ENCODE measurements around the gene RAB3GAP2.
"Not testable (repeated sequence)": the region's sequence is repeated elsewhere in the genome, so short reads cannot be mapped to it uniquely, and the experiment has no call there.

The RAB3GAP2 gene

DNA sequence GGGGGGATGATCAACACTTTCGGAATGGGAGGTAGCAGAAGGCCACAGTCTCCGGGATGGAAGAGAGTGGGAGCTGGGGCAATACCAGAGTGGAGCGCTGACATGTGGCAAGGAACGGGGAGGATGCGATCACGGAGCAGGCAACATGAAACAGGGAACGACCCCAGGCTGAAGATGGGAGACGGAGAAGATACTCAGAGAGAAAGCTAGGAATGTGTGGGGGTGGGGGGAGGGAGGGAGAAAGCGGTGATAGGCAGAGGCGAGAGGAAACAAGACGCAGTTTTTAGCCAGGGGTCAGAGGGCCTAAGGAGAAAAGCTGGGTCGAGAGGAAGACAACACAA is 577 bp downstream of the RAB3GAP2 start:
- no peak for TF ChIP-seq ZNF274 (IDR thresholded peaks at IDR 0.05; ENCODE audit: low read depth, low read length)
- no peak for TF ChIP-seq SUZ12 (IDR thresholded peaks at IDR 0.05; ENCODE audit: extremely low read depth, insufficient read depth, insufficient read length)
- no peak for TF ChIP-seq YY1 (IDR thresholded peaks at IDR 0.05; ENCODE audit: insufficient read depth, insufficient read length)
- peak overlapping the region; percentile 92 for H3K4me3 ChIP-seq (ENCODE audit: insufficient read length, low read depth)
- H3K27me3 ChIP-seq (ENCODE audit: insufficient read depth, insufficient read length): no peaks in the 10 kb centered on the region
- DNase-seq (ENCODE audit: low read depth, low spot score): peak; percentile 23
- H3K9me3 ChIP-seq (ENCODE audit: insufficient read depth, low read length): no peaks in the 10 kb centered on the region
- H3K4me1 ChIP-seq (ENCODE audit: insufficient read depth, insufficient read length): no peaks in the 10 kb centered on the region
- peaks cover 38% of the 10 kb centered on the region for H3K36me3 ChIP-seq (ENCODE audit: insufficient read depth, insufficient read length, low read length)
- peak overlapping the region; percentile 93 for H3K9ac ChIP-seq (ENCODE audit: insufficient read length, low read depth)

DNA sequence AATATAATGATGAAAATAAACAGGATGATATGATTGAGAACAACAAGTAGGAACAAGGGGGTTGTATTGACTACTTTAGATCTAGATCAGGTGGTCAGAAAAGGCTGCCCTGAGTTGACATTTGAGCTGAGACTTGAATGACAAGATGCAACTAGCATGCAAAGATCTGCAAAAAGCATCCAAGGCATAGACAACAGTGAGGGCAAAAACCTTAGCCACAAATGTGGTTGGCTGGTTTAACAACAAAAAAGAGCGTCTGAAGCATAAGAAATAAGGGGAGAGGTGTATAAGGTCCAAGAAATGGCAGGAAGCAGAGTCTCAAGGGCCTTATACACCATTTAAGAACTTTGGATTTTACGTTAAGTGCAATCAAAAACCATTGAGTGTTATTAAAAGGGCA is 3.2 kb downstream of the RAB3GAP2 start:
- no peak for DNase-seq (ENCODE audit: low read depth, low spot score)
- H3K4me3 ChIP-seq (ENCODE audit: insufficient read length, low read depth): no peak overlapping the region
- peaks cover 54% of the 10 kb centered on the region for H3K36me3 ChIP-seq (ENCODE audit: insufficient read depth, insufficient read length, low read length)
- TF ChIP-seq YY1 (IDR thresholded peaks at IDR 0.05; ENCODE audit: insufficient read depth, insufficient read length): no peak
- TF ChIP-seq ZNF274 (IDR thresholded peaks at IDR 0.05; ENCODE audit: low read depth, low read length): no peak
- no peak for TF ChIP-seq SUZ12 (IDR thresholded peaks at IDR 0.05; ENCODE audit: extremely low read depth, insufficient read depth, insufficient read length)
- no peaks in the 10 kb centered on the region for H3K9me3 ChIP-seq (ENCODE audit: insufficient read depth, low read length)
- H3K4me1 ChIP-seq (ENCODE audit: insufficient read depth, insufficient read length): no peaks in the 10 kb centered on the region
- H3K9ac ChIP-seq (ENCODE audit: insufficient read length, low read depth): no peak overlapping the region
- no peaks in the 10 kb centered on the region for H3K27me3 ChIP-seq (ENCODE audit: insufficient read depth, insufficient read length)

- H3K4me3 ChIP-seq (ENCODE audit: insufficient read length, low read depth): no peak overlapping the region
- H3K9ac ChIP-seq (ENCODE audit: insufficient read length, low read depth): no peak overlapping the region
- DNase-seq (ENCODE audit: low read depth, low spot score): no peak
- TF ChIP-seq YY1 (IDR thresholded peaks at IDR 0.05; ENCODE audit: insufficient read depth, insufficient read length) (no peak), ZNF274 (IDR thresholded peaks at IDR 0.05; ENCODE audit: low read depth, low read length) (no peak), SUZ12 (IDR thresholded peaks at IDR 0.05; ENCODE audit: extremely low read depth, insufficient read depth, insufficient read length) (no peak)
- H3K4me1 ChIP-seq (ENCODE audit: insufficient read depth, insufficient read length): no peaks in the 10 kb centered on the region
- H3K27me3 ChIP-seq (ENCODE audit: insufficient read depth, insufficient read length): no peaks in the 10 kb centered on the region
- peaks cover 62% of the 10 kb centered on the region for H3K36me3 ChIP-seq (ENCODE audit: insufficient read depth, insufficient read length, low read length)
- H3K9me3 ChIP-seq (ENCODE audit: insufficient read depth, low read length): peaks cover 7% of the 10 kb centered on the region; the same call in 1 of the 2 replicates
Observed at GRCh38 chr1:220267630-220268029, 4.6 kb downstream of the RAB3GAP2 start.

DNA sequence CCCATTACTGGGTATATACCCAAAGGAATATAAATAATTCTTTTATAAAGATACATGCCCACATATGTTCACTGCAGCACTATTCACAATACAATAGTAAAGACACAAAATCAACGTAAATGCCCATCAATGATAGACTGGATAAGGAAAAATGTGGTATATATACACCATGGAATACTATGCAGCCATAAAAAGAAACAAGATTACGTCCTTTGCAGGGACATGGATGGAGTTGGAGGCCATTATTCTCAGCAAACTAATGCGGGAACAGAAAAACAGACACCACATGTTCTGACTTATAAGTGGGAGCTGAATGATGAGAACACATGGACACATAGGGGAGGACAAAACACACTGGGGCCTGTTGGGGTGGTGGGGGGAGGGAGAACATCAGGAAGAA is 12.0 kb downstream of the RAB3GAP2 start:
- not testable (repeated sequence) for H3K27me3 ChIP-seq (ENCODE audit: insufficient read depth, insufficient read length); H3K9ac ChIP-seq (ENCODE audit: insufficient read length, low read depth); DNase-seq (ENCODE audit: low read depth, low spot score); H3K4me3 ChIP-seq (ENCODE audit: insufficient read length, low read depth); H3K4me1 ChIP-seq (ENCODE audit: insufficient read depth, insufficient read length)
- H3K36me3 ChIP-seq (ENCODE audit: insufficient read depth, insufficient read length, low read length): peaks cover 17% of the 10 kb centered on the region
- H3K9me3 ChIP-seq (ENCODE audit: insufficient read depth, low read length): peaks cover 19% of the 10 kb centered on the region

GRCh38 chr1:220259756-220260155 is 12.5 kb downstream of the RAB3GAP2 start:
- H3K9ac ChIP-seq (ENCODE audit: insufficient read length, low read depth); H3K4me3 ChIP-seq (ENCODE audit: insufficient read length, low read depth); DNase-seq (ENCODE audit: low read depth, low spot score); H3K4me1 ChIP-seq (ENCODE audit: insufficient read depth, insufficient read length); H3K27me3 ChIP-seq (ENCODE audit: insufficient read depth, insufficient read length): not testable (repeated sequence)
- Histone ChIP-seq H3K9me3 (ENCODE audit: insufficient read depth, low read length) (peaks cover 19% of the 10 kb centered on the region), H3K36me3 (ENCODE audit: insufficient read depth, insufficient read length, low read length) (peaks cover 17% of the 10 kb centered on the region)

GRCh38 chr1:220256194-220256593 is 16.1 kb downstream of the RAB3GAP2 start:
- H3K36me3 ChIP-seq (ENCODE audit: insufficient read depth, insufficient read length, low read length): peaks cover 26% of the 10 kb centered on the region
- not testable (repeated sequence) for H3K27me3 ChIP-seq (ENCODE audit: insufficient read depth, insufficient read length); H3K4me3 ChIP-seq (ENCODE audit: insufficient read length, low read depth); DNase-seq (ENCODE audit: low read depth, low spot score); H3K9ac ChIP-seq (ENCODE audit: insufficient read length, low read depth); H3K4me1 ChIP-seq (ENCODE audit: insufficient read depth, insufficient read length)
- H3K9me3 ChIP-seq (ENCODE audit: insufficient read depth, low read length): peaks cover 32% of the 10 kb centered on the region

GRCh38 chr1:220255204-220255603 is 17.0 kb downstream of the RAB3GAP2 start:
- TF ChIP-seq ZNF274 (IDR thresholded peaks at IDR 0.05; ENCODE audit: low read depth, low read length) (no peak), YY1 (IDR thresholded peaks at IDR 0.05; ENCODE audit: insufficient read depth, insufficient read length) (no peak), SUZ12 (IDR thresholded peaks at IDR 0.05; ENCODE audit: extremely low read depth, insufficient read depth, insufficient read length) (no peak)
- Histone ChIP-seq H3K4me1 (ENCODE audit: insufficient read depth, insufficient read length) (no peaks in the 10 kb centered on the region), H3K36me3 (ENCODE audit: insufficient read depth, insufficient read length, low read length) (peaks cover 28% of the 10 kb centered on the region), H3K9me3 (ENCODE audit: insufficient read depth, low read length) (peaks cover 35% of the 10 kb centered on the region), H3K4me3 (ENCODE audit: insufficient read length, low read depth) (no peak overlapping the region), H3K27me3 (ENCODE audit: insufficient read depth, insufficient read length) (no peaks in the 10 kb centered on the region), H3K9ac (ENCODE audit: insufficient read length, low read depth) (no peak overlapping the region)
- no peak for DNase-seq (ENCODE audit: low read depth, low spot score)

DNA sequence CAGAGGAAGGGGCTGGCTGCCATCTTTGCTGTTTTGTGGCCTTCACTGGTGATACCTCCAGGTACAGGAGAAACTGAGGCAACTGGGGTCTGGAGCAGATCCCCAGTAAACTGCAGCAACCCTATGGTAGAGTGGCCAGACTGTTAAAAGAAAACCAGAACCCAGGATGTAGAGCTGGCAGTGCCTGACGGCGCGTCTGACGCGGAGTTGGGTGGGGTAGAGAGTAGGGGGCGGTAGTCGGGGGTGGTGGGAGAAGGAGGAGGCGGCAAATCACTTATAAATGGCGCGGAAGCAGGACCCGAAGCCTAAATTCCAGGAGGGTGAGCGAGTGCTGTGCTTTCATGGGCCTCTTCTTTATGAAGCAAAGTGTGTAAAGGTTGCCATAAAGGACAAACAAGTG is 19.0 kb downstream of the RAB3GAP2 start:
- not testable (repeated sequence) for H3K9ac ChIP-seq (ENCODE audit: insufficient read length, low read depth); H3K4me1 ChIP-seq (ENCODE audit: insufficient read depth, insufficient read length); DNase-seq (ENCODE audit: low read depth, low spot score); H3K27me3 ChIP-seq (ENCODE audit: insufficient read depth, insufficient read length); H3K4me3 ChIP-seq (ENCODE audit: insufficient read length, low read depth)
- Histone ChIP-seq H3K9me3 (ENCODE audit: insufficient read depth, low read length) (peaks cover 49% of the 10 kb centered on the region), H3K36me3 (ENCODE audit: insufficient read depth, insufficient read length, low read length) (peaks cover 43% of the 10 kb centered on the region)
